GM12892 (cell line): ENCODE results near the gene RSPO1.

Experiments
- POLR2A ChIP-seq: IDR thresholded peaks from 2 replicates; pipeline ENCODE4 v1.6.1; 2011; ENCODE audit warnings: low read depth, low read length, control low read depth
- POLR2AphosphoS5 ChIP-seq: IDR thresholded peaks from 2 replicates; pipeline ENCODE4 v1.6.1; 2011; ENCODE audit warnings: low read depth, low read length, control low read depth
- TAF1 ChIP-seq: IDR thresholded peaks from 2 replicates; pipeline ENCODE4 v1.6.1; 2011; ENCODE audit warnings: low read depth, mild to moderate bottlenecking, control low read depth, low read length, borderline replicate concordance

GRCh38 chr1:37605806-37606474, 28.8 kb downstream of the RSPO1 start:
- TF ChIP-seq TAF1 (no peak), POLR2A (no peak), POLR2AphosphoS5 (no peak)
